ENCODE measurements around the gene CEP85L.

The CEP85L gene

GRCh38 chr6:118651282-118652050 lies at the start of gene CEP85L:
TSS of gene CEP85L (minus strand) at chr6:118651591. CDS start at chr6:118651269, 322 bp downstream.
- peak; percentile 69 for DNase-seq (ENCODE audit: low read depth)

DNA sequence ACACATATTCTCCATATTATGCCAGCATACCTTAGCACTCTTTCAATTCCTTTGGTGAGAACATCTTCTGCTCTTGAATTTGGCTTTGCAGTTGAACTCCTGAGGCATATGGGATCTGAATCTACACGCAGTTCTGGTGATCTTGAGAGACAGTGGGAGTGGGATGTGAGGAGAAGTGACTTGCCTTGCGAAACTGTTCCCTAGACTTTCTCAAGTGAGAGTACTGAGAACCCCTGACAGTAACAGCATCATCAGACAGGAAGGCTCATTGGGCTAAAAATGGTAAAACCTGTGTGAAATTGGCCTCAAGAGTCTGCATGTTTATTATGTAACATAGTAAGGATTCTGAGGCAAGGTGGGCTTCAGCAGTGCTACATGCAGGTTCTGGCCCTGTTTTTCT lies 49.1 kb upstream of the CEP85L start:
- DNase-seq (ENCODE audit: low read depth) = no peak

- DNase-seq (ENCODE audit: low read depth) = no peak
Measured at GRCh38 chr6:118697554-118697953, 46.2 kb upstream of the CEP85L start.

GRCh38 chr6:118696271-118696670 lies 44.9 kb upstream of the CEP85L start:
- no peak for DNase-seq (ENCODE audit: low read depth)

- DNase-seq (ENCODE audit: low read depth) = no peak
Measured at GRCh38 chr6:118693562-118693961, 42.2 kb upstream of the CEP85L start.

DNA sequence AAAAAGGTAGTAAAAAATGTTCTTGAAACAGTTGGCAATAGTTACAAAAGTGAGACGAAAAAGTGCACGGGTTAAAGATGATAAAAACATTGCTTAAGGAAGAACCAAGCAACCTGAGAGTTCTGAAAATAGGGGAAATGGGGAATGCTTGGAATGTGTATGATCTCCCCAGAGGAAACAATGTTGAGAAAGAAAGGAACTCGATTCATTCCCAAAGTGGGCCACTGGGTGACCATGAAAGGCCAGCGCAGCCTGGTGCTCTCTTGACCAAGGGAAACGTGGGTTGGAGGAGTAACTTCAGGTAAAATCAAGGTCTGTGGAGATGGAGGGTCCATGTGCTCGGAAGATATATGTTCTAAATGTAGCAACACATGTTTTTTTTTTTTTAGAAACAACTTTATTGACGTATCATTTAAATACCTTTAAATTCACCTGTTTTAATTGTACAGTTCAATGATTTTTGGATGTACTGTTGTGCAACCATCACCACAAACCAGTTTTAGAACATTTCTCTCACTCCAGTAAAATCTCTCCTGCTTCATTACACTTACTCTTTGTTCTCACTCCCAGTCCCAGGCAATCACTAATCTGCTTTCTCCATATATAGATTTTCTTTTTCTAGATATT lies 34.5 kb upstream of the CEP85L start:
- DNase-seq (ENCODE audit: low read depth) = no peak

GRCh38 chr6:118683881-118684872 lies 32.8 kb upstream of the CEP85L start:
- no peak for DNase-seq (ENCODE audit: low read depth)

DNA sequence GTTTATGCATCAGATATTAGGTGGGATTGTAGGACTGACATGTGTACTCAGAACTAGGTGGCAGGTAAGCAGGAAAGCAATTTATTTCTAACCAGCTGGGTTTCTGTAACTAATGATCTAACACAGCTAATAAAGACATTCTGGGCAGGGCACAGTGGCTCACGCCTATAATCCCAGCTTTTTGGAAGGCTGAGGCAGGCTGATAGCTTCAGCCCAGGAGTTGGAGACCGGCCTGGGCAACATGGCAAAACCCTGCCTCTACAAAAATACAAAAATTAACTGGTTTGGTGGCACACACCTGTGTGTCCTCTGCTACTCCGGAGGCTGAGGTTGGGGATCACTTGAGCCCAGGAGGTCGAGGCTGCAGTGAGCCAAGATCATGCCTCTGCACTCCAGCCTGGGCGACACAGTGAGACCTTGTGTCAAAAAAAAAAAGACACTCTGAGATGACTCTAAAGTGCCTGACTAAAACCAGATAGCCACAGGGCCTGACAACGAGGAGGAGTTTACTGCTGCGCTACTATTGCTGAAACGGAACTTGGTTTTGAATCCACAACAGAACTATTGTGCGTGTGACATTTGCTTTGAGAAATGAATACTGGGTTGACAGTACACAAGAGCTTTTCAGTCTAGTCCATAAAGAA lies 29.2 kb upstream of the CEP85L start:
- DNase-seq (ENCODE audit: low read depth) = no peak

GRCh38 chr6:118679327-118679901 lies 28.0 kb upstream of the CEP85L start:
- DNase-seq (ENCODE audit: low read depth) = no peak

GRCh38 chr6:118678866-118679265 lies 27.5 kb upstream of the CEP85L start:
- no peak for DNase-seq (ENCODE audit: low read depth)

GRCh38 chr6:118677193-118677592 lies 25.8 kb upstream of the CEP85L start:
- DNase-seq (ENCODE audit: low read depth) = no peak

GRCh38 chr6:118675225-118675624 lies 23.8 kb upstream of the CEP85L start:
- DNase-seq (ENCODE audit: low read depth) = no peak

DNA sequence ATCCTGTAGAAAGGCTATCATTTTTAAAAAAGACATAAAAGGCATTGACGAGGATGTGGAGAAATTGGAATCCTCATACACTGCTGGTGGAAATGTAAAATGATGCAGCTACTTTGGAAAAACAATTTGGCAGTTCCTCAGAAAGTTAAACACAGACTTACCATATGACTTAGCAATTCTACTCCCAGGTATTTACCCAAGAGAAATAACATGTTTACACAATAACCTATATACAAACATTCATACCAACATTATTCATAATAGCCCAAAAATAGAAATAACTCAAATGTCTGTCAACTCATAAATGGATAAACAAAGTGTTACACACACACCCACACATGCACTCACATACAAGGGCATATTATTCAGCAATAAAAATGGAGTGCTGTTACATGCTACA lies 23.4 kb upstream of the CEP85L start:
- DNase-seq (ENCODE audit: low read depth) = no peak

DNA sequence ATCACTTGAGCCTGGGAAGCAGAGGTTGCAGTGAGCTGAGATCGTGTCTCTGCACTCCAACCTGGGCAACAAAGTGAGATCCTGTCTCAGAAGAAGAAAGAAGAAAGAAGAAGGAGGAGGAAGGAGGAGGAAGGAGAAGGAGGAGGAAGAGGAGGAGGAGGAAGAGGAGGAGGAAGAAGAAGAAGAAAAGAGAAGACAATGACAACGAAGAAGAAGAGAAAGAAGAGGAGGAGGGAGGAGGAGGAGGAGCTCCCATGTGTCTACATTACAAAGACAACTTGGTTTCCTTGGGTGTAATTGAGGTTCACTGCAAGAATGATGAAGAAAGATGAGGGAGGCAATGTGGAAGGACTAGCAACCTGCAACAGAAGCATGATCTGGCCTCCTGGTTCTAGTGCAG lies 21.3 kb upstream of the CEP85L start:
- no peak for DNase-seq (ENCODE audit: low read depth)

GRCh38 chr6:118669561-118669960 lies 18.2 kb upstream of the CEP85L start:
- no peak for DNase-seq (ENCODE audit: low read depth)

- no peak for DNase-seq (ENCODE audit: low read depth)
Measured at GRCh38 chr6:118668761-118669385, 17.5 kb upstream of the CEP85L start.

- DNase-seq (ENCODE audit: low read depth) = no peak
Measured at GRCh38 chr6:118667988-118668387, 16.6 kb upstream of the CEP85L start.

- DNase-seq (ENCODE audit: low read depth) = no peak
Measured at GRCh38 chr6:118665011-118665410, 13.6 kb upstream of the CEP85L start.

DNA sequence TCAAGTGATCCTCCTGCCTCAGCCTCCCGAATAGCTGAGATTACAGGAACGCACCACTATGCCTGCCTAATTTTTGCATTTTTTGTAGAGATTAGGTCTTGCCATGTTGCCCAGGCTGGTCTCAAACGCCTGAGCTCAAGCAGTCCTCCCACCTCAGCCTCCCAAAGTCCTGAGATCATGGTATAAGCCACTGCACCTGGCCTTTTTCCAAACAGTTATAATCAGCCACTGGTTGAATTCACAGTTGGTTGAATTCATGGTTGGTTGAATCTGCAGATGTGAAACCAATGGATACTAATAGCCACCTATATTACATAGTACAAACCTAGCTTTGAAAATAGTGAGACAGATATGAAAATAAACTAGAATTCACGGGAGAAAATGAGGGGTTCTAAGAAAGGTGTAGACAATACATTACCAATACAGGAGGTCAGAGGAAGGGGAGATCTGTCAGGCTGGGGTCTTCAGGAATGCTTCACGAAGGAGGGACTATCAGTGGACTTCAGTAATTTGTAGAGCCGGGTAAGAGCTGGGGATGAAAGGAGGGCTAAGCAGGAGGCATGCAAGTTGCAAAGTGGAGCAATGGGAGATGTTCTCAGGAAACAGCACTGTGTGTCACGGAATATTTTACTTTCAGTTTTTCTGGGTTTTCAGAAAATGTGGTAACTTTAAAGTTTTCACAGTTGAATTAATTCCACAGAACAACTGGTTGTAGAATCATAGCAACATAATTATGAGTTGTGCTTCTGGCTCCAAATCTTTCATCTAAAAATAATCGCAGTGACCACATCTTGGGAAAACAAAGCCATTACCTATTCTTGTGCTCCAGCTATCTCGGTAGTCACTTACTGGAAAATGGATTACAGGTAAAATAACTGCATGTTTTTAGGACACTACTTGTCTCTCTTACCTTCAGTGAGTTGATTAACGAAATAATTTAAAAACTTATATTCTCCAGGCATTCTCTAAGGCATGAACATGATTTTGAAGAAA lies 12.9 kb upstream of the CEP85L start:
- DNase-seq (ENCODE audit: low read depth) = no peak

DNA sequence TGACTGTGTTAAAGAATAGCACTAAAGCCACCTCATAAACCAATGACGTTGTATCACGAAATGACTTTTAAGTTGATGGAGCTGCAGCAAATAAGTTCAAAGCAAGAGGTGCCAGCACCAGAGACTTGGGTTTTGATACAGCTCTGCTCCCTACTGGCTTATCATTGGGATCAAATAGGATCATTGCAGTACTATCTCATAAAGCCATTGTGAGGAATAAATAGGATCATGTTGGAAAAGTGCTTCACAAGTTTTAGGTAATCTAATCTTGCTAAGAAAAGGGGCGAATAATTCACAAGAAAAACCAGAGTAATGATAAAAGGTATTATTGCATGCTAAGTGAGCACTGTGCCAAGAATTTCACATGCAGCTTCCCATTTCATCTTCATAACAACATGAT lies 10.4 kb upstream of the CEP85L start:
- DNase-seq (ENCODE audit: low read depth) = no peak
